Fibroblast of upper back skin (primary cell): ENCODE results near the gene RALA.
A peak's percentile ranks its signal among the peaks of the same experiment; 100 is the strongest.
"Not testable (repeated sequence)": the region's sequence is repeated elsewhere in the genome, so short reads cannot be mapped to it uniquely, and the experiment has no call there.

ENCODE experiments used
- DNase-seq: peaks from one replicate; pipeline ENCODE4 v3.0.0-alpha.2; 2013

RALA gene

DNA sequence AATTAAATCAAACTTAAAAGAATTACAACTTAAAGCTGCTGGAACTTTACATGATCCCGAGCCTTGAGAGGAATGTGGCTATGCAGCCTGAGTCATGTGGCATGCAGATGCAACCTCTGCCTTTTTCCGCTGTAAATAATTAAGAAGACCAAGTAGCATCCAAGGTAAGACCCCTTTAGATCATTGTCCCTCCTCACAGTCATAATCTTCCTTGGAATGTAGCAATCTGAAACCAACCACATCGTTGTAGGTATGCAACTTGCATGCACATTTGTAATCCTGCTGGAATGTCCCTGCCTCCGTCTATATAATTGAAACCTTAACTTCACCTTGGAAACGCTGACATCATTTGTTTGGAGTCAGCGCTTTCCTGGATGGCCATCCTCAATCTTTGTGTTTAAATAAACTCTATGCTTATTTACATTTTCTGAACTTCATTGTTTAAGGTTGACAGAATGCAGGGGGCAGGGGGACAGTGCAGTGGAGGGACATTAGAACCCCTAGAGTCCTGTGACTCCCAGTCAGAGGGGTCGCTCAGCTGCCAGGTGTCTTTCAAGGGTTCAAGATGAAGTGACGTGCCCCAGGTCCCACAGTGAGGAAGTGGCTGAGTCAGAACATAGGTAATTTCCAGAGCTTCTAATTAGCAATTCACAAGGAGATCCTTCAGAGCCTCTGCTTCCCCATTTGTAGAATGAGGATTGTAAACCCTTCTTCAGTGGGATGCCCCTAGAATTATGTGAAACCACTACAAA lies 110.7 kb downstream of the RALA start:
- peak; percentile 97 for DNase-seq

DNA sequence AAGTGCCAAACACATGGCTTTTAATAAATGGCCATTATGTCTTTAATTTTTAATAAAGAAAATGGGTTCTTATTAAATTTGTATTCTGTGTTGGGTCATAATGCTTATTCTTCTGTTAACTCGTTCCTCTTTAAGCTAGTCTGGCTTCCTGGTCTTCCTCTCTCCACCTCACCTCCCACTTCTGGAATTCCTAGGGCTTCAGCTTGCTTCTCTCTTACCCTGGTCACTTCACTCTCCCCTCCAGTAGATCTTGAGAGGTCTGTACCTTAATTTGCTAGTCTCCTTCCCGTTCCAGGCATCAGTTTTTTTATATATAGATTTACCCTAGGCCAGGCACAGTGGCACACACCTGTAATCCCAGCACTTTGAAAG lies 111.2 kb downstream of the RALA start:
- peak; percentile 26 for DNase-seq

DNA sequence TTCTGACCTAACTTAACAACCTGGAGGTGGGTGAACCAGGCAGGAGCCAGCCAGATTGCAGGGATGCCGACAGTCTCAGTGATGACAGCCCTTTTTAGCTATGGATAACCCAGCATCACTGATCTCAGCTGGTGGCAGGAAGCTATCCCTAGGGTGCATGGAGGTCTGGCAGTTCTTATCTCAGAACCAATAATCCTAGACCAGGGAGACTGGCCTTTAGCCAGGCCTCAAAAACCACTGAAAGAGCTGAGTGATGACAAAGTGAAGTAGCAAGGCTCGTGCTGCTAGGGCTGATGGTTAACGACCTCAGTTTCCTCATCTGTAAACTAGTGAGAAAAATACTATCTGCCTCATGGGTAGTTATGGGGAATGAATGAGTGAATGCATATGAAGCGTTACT lies 112.5 kb downstream of the RALA start:
- DNase-seq = peak; percentile 84

DNA sequence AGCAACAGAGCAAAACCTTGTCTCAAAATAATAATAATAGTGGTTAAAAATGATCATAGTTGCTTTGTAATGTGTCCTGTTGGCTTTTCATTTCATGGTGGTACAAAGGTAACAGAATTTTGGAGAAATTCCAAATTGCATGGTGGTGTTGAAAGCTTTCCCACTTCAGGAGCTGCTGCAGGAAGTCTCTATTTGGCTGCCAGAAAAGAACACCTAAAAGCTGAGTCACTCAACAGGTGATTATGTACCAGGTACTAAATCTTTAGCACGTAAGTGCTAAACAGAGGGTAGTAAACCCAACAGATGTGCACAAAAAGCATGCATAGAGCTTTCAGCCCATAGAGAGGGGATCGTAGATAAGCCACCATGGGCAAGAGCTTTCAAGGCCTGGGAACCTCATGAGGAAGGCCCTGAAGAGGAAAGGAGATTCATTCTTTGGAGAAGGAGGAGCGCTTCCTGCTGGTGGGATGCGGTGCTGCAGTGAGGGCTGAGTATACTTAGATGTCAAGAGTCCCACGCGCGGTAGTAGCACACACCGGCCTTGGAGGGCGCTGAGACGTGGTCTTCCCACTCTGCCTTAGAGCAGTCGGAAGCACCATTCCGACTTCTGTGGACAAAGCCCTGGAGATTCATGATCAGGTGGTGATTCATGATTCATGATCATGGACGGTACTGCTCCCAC lies 118.7 kb downstream of the RALA start:
- DNase-seq = no peak

DNA sequence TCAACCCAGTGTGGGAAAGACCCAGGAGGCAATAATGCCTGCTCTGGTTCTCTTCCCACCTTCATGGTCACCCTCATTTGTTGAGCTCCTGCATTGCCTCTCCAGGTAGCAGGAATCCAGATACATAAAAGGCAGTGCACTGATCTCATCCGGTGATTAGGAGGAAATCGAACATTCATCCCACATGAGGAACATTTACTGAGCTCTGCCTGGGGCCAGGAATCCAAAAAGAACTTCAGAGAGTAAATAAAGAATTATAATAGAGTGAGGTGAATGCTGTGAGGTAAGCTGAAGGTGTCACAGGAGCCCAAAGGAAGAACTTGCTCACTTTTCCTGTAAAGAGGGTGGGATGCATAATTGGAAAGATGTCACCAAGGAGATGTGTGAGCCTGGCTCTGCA lies 121.2 kb downstream of the RALA start:
- DNase-seq = no peak

DNA sequence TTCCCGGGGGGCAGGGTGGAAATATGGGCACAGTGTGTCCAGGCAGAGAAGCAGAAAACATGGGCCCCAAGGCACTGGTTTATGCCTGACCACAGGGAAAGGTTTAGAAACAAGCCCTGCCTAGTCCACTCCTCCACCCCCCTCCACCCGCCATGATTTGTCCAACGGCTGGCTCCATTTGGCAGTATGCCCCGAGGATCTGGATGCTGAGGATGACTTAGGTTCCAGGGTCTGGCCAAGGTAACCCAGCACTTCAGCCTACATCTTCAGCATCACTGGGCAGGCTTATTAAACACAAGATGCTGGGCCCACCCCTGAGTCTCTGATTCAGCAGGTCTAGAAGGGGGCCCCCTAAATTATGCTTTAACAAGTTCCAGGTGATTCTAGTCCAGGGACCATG lies 121.9 kb downstream of the RALA start:
- no peak for DNase-seq

DNA sequence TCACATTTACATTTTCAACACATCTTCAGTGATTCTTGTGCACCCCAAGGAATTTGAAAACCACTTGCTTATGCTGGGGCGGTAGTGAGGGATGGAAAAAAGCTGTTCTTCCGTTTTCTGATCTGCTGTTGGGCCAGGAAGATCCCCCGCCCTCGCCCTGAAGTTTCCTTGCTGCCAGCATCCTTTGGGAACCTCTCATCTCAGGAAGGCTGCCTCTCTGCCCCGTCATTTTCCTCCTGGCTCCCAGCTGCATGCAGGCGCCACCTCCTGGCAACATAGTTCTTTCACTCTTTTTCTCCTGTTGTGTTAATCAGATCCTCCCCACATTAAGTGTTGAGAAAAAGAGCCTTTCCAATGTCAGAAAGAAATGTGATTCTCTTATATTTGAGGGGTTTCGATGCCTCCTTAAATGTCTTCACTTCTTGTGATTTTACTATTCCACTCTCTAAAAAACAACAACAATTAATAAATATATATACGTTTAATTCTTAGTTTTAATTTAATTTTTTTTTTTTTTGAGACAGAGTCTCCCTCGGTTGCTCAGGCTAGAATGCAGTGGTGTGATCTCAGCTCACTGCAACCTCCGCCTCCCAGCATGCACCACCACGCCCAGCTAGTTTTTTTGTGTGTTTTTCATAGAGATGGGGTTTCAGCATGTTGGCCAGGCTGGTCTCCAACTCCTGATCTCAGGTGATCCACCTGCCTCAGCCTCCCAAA lies 122.9 kb downstream of the RALA start:
- peak; percentile 88 for DNase-seq

DNA sequence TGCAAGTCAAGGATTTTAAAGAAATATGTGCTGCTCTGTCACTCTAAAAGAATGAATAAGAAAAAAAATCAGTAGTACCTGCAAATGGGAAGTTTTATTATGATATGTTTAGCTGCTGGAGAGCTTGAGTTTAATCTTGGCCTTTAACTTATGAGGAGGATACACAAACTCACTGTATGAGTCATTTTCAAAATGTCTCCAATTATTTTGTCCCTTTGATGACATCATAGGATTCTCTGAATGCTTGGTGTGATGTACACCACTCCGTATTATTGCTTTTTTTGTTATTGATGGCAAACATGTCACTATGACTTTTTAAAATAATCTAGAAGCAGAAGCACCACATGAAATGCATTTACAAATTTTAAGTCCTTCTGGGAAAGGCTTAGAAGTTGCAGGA lies 125.8 kb downstream of the RALA start:
- DNase-seq = peak; percentile 76

DNA sequence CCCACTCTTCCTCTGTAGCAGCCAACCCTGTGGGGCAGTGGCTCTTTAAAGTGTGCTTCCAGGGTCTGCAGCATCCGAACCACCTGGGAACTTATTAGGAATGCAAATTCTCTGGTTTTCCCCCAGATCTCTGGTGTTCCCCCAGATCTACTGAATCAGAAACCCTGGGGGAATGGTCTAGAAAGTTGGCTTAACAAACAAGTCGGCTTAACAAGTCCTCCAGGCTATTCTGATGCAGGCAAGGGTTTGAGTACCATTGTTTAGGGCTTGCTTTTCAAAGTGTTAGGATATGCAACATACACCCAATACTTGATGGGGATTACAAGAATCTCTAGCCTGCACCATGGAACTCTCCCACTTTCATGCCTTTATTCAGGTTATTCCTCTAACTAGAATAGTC lies 126.3 kb downstream of the RALA start:
- no peak for DNase-seq

DNA sequence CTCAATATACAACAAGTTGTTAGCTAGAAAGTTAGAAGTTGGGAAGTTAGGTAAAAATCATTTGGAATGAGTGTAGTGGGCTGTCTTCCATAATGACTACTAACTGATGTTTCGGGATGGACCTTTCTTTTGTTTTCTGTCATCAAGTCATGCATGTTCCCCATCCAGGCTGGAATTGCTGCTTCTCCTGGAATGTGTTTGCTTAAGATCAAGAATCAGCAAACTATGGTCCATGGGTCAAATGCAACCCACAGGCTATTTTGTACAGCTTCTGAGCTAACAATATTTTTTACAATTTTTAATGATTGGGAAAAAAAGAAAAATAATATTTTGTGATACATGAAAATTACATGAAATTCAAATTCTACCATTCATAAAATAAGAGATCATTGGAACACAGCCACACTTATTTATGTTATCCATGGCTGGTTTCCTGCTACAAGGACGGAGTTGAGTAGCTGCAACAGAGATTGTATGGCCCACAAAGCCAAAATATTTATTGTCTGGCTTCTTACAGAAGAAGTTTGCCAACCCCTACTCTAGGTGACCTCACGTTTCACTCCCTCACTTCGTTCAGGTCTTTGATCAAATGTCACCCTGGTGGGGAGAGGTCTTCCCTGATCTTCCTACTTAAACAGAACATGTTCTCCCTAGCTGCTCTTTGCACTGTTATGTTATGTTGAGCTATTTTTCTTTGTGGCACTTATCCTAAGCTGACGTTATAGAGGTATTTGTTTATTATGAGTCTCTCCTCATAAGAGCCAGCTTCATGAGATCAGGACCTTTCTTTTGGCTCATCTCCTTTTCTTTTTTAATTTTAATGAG lies 127.1 kb downstream of the RALA start:
- no peak for DNase-seq

DNA sequence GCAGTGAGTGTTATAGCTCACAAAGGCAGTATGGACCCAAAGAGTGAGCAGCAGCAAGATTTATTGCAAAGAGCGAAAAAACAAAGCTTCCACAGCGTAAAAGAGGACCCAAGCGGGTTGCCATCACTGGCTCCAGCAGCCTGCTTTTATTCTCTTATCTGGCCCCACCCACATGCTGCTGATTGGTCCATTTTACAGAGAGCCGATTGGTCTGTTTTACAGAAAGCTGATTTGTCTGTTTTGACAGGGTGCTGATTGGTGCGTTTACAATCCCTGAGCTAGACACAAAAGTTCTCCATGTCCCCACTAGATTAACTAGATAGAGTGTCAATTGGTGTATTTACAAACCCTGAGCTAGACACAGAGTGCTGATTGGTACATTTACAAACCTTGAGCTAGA lies 129.9 kb downstream of the RALA start:
- not testable (repeated sequence) for DNase-seq

DNA sequence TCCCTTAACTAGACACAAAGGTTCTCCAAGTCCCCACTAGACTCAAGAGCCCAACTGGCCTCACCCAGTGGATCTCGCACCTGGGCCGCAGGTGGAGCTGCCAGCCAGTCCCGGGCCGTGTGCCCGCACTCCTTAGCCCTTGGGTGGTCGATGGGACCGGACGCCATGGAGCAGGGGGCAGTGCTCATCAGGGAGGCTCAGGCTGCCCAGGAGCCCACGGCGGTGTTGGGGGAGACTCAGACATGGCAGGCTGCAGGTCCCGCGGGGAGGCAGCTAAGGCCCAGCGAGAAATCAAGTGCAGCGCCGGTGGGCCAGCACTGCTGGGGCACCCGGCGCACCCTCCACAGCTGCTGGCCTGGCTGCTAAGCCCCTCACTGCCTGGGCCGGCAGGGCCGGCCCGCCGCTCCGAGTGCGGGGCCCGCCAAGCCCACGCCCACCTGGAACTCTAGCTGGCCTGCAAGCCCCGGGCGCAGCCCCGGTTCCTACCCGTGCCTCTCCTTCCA lies 130.5 kb downstream of the RALA start:
- no peak for DNase-seq

DNA sequence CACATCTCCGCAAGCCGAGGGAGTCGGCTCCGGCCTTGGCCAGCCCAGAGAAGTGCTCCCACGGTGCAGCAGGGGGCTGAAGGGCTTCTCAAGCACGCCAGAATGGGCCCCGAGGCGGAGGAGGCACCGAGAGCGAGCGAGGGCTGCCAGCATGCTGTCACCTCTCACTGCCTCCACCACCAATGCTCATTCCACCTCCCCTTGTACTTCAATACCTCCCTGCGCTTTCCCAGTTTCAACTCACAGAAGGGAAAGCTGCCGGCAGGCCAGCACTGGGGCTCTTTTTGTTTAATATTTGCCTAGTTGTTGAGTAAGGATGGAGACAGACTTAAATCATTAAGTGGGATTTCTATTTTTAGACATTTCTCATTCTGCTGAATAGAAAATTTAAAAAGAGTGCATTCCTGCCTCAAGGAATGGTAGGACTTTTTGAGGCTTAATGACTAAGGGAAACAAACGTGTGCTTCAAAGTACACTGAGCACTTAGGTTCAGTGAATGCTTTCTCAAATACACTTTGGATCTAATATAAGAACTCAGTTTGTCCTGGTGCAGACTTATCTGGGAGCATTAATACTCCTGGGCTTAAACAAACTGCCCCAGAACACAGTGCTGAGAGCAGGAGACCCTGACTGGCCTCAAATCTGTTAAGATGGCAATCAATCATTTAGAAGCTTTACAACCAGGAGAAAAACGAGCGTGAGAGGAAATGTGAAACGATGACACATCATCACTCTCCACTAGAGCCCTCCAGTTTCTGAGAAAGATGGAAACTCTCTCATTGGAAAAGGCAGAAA lies 131.2 kb downstream of the RALA start:
- peak; percentile 80 for DNase-seq

DNA sequence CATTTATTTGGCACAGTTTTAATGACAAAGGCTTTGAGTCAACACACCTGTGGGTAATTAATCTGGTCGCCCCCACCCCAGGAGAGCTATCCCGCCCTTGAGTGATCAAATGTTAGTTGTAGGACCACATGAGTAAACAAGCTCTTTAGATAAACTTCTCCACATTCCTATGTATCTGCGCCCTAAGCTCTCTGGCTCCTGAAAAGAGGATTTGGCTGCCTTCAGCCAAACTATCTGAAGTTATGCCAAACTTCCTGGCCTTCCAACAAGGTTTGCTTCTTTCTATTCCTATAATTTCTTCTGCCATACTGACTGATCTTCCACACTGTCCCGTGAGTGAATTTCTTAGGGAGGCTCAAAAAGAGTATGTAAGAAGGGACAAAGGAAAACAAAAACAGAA lies 134.2 kb downstream of the RALA start:
- DNase-seq = peak; percentile 18
